K562 (cell line): Measurements from ENCODE around the gene CBFA2T2. TPM values are rescaled to one million over a fixed set of nuclear protein-coding genes. Genes with fewer than 3 reads are reported as not detected.

Experiments used
- ATAC-seq: fragments of 200-7000 bp; cut with Tn5 transposase; 3 replicates; pipeline ENCODE4 v1.9.1; 2020; ENCODE audit warnings: moderate library complexity
- BruUV-seq: library from RNA; stranded (reverse); fragments of 400-500 nt; replicated peaks from 2 replicates; lab custom pipeline; 2021; lab: Mats Ljungman, UMichigan
- CTCF ChIA-PET: fragments of 300-600 bp; formaldehyde crosslinking; extraction: SDS; loops from one replicate; lab custom pipeline; 2021; ENCODE audit warnings: low intra/inter-chr PET ratio; lab: Yijun Ruan, JAX
- POLR2A ChIA-PET: fragments of 300-600, 350-650 bp; sonication (Branson Sonifier 250); formaldehyde crosslinking; extraction: SDS; loops from one replicate; lab custom pipeline; 2021; ENCODE audit warnings: antibody characterized with exemption, inconsistent platforms; lab: Yijun Ruan, JAX
- DNase-seq, 4 experiments: peaks; one replicate each; pipeline versions ENCODE4 v3.0.0 to v3.0.0-alpha.2; 2011 to 2018; ENCODE audit warnings: low spot score in 3 of 4, mixed read lengths in 3 of 4; ENCODE audit errors: extremely low read depth in 1 of 4
- FAIRE-seq: peaks from 2 replicates; lab custom pipeline; 2011; peaks lifted over from hg19 to GRCh38; lab: Jason Lieb, UNC
- H2AFZ ChIP-seq: 2 replicates; pipeline ENCODE4 v1.6.0; 2011; ENCODE audit warnings: low read depth, low read length, control low read depth, inconsistent platforms
- H3K27ac ChIP-seq: fragments of 200-600 bp; 3 replicates; pipeline ENCODE4 v1.8.0; 2011; ENCODE audit warnings: low read depth, mild to moderate bottlenecking, control low read depth, inconsistent platforms, low read length, moderate library complexity, mixed read lengths; ENCODE audit errors: extremely low read depth
- H3K27me3 ChIP-seq, 2 experiments: fragments of 300-600 bp in 1 of 2; 2 replicates in 1 of 2; 3 replicates in 1 of 2; pipeline versions ENCODE4 v1.6.0 to v1.8.0; 2011; ENCODE audit warnings: inconsistent platforms in 2 of 2, low read length in 2 of 2, mild to moderate bottlenecking in 1 of 2, mixed read lengths in 1 of 2, moderate library complexity in 1 of 2; ENCODE audit not compliant: control insufficient read depth in 2 of 2, insufficient read depth in 2 of 2
- H3K36me3 ChIP-seq: fragments of 300-600 bp; 3 replicates; pipeline ENCODE4 v1.8.0; 2011; ENCODE audit warnings: mild to moderate bottlenecking, low read length, inconsistent platforms; ENCODE audit not compliant: control insufficient read depth, insufficient read depth
- H3K4me1 ChIP-seq, 2 experiments: fragments of 200-600 bp in 1 of 2; replicated peaks in 1 of 2; 2 replicates in 1 of 2; 3 replicates in 1 of 2; pipeline versions ENCODE4 v1.5.1 to v1.8.0; 2011; ENCODE audit warnings: inconsistent platforms in 2 of 2, low read length in 2 of 2, mild to moderate bottlenecking in 1 of 2, mixed read lengths in 1 of 2, moderate library complexity in 1 of 2; ENCODE audit not compliant: control insufficient read depth in 2 of 2, insufficient read depth in 2 of 2
- H3K4me2 ChIP-seq: 2 replicates; pipeline ENCODE4 v1.6.1; 2011; ENCODE audit warnings: low read length, control low read depth, inconsistent platforms, mixed read lengths; ENCODE audit not compliant: insufficient read depth
- H3K4me3 ChIP-seq: fragments of 200-600 bp; sonication (generic), shearing (Covaris generic); 2 replicates; pipeline ENCODE4 v1.5.1; 2016; ENCODE audit warnings: control low read depth, inconsistent platforms
- H3K79me2 ChIP-seq: fragments of 200-600 bp; 3 replicates; pipeline ENCODE4 v1.8.0; 2011; ENCODE audit warnings: low read length, inconsistent platforms; ENCODE audit not compliant: control insufficient read depth, insufficient read depth
- H3K9ac ChIP-seq, 2 experiments: 2 replicates each; pipeline versions ENCODE4 v1.6.0 to v1.6.1; 2011; ENCODE audit warnings: low read depth in 2 of 2, low read length in 2 of 2, control low read depth in 1 of 2, inconsistent platforms in 1 of 2, mild to moderate bottlenecking in 1 of 2, mixed read lengths in 1 of 2; ENCODE audit not compliant: insufficient read depth in 1 of 2
- H3K9me1 ChIP-seq: one replicate; pipeline ENCODE4 v1.6.0; 2011; ENCODE audit warnings: inconsistent platforms, mild to moderate bottlenecking, low read length, moderate library complexity; ENCODE audit not compliant: control insufficient read depth, insufficient read depth
- H3K9me3 ChIP-seq: replicated peaks from 2 replicates; pipeline ENCODE4 v1.5.1; 2011; ENCODE audit warnings: low read depth, low read length, inconsistent platforms; ENCODE audit not compliant: control insufficient read depth, insufficient read depth
- H4K20me1 ChIP-seq: replicated peaks from 2 replicates; pipeline ENCODE4 v1.6.1; 2011; ENCODE audit warnings: low read length, inconsistent platforms, mixed read lengths; ENCODE audit not compliant: control insufficient read depth, insufficient read depth
- ATF4 ChIP-seq: fragments of 450-650 bp; formaldehyde crosslinking; IDR thresholded peaks from 2 replicates; pipeline ENCODE4 v1.4.0; 2022; ENCODE audit warnings: mild to moderate bottlenecking, moderate library complexity
- CBX3 ChIP-seq, 2 experiments: IDR thresholded peaks; 1 replicate in 1 of 2; 2 replicates in 1 of 2; pipeline ENCODE4 v1.6.1; 2012; ENCODE audit warnings: inconsistent platforms in 2 of 2, low read length in 2 of 2, borderline replicate concordance in 1 of 2, control low read depth in 1 of 2
- ELK3 ChIP-seq: fragments of 450-650 bp; formaldehyde crosslinking; IDR thresholded peaks from 2 replicates; pipeline ENCODE4 v1.4.0; 2020; ENCODE audit warnings: mild to moderate bottlenecking
- ETS2 ChIP-seq: IDR thresholded peaks from 2 replicates; pipeline ENCODE4 v1.6.1; 2016; ENCODE audit warnings: borderline replicate concordance, missing genetic modification characterization, mild to moderate bottlenecking, moderate library complexity, missing compliant biosample characterization; ENCODE audit not compliant: poor library complexity, severe bottlenecking
- RBM34 ChIP-seq: fragments of 200-400 bp; formaldehyde crosslinking; IDR thresholded peaks from 2 replicates; pipeline ENCODE4 v1.6.1; 2018; ENCODE audit warnings: low read length, borderline replicate concordance; ENCODE audit not compliant: insufficient read depth
- TCF7 ChIP-seq: sonication (generic); IDR thresholded peaks from 2 replicates; pipeline ENCODE4 v1.6.1; 2016; ENCODE audit warnings: antibody characterized with exemption, borderline replicate concordance
- UBTF ChIP-seq, 2 experiments: IDR thresholded peaks; 2 replicates each; pipeline ENCODE4 v1.6.1; 2012; ENCODE audit warnings: improper control_type of control experiment in 2 of 2, low read depth in 2 of 2, low read length in 2 of 2, borderline replicate concordance in 1 of 2
- VEZF1 ChIP-seq: fragments of 200-800 bp; sonication (Bioruptor generic); IDR thresholded peaks from 2 replicates; pipeline ENCODE4 v1.6.1; 2017; ENCODE audit warnings: missing genetic modification characterization, missing compliant biosample characterization
- ZBTB1 ChIP-seq: sonication (generic); formaldehyde crosslinking; IDR thresholded peaks from 2 replicates; pipeline ENCODE4 v1.8.1; 2023; ENCODE audit warnings: missing genetic modification reagents, low read depth, mild to moderate bottlenecking, borderline replicate concordance
- ZC3H4 ChIP-seq: sonication (generic); formaldehyde crosslinking; IDR thresholded peaks from 2 replicates; pipeline ENCODE4 v1.9.0; 2021; ENCODE audit warnings: missing genetic modification reagents, borderline replicate concordance
- ZNF143 ChIP-seq: sonication (generic); formaldehyde crosslinking; IDR thresholded peaks from 2 replicates; pipeline ENCODE4 v1.9.0; 2022; ENCODE audit warnings: mild to moderate bottlenecking, missing genetic modification reagents
- WGBS: fragments of 100-300 bp; shearing (Covaris generic); methylation state at CpG from one replicate; pipeline ENCODE4 v1.1.6; 2016; ENCODE audit warnings: low coverage, mixed read lengths; ENCODE audit not compliant: insufficient coverage; ENCODE audit errors: missing lambda C conversion rate; 5-methylcytosine and 5-hydroxymethylcytosine counted together
- in situ Hi-C: fragments of 300-500 bp; cut with MboI; formaldehyde crosslinking; loops from 4 replicates; pipeline ENCODE4 v1.15.0; 2018; ENCODE audit warnings: inconsistent platforms, mixed read lengths
- intact Hi-C: fragments of 100-400 bp; cut with micrococcal nuclease; formaldehyde crosslinking; loops from 2 replicates; pipeline ENCODE4 v1.14.2; 2022
- polyA plus RNA-seq, 8 experiments: library from polyadenylated mRNA; depleted of rRNA in 4 of 8; stranded (reverse) in 5 of 8; unstranded in 3 of 8; fragments of >200 nt; fragmentation: Nextera tagmentation in 2 of 8; fragmentation: Illumina TruSeq in 1 of 8; extraction: Ambion mirVana in 2 of 8; extraction: Trizol in 1 of 8; gene quantifications; 2 replicates each; pipeline versions ENCODE4 v1.2.1 to v1.2.3, GENCODE V29; 2011 to 2014; ENCODE audit warnings: inconsistent platforms in 1 of 8, missing spikeins in 1 of 8
- total RNA-seq, 7 experiments: library from RNA; depleted of rRNA in 6 of 7; stranded (reverse); fragments of >200 nt in 6 of 7; fragmentation: Illumina TruSeq in 2 of 7; extraction: Trizol in 2 of 7; gene quantifications; 2 replicates each; pipeline versions ENCODE4 v1.2.1 to v1.2.3, GENCODE V29; 2011 to 2021; ENCODE audit warnings: low replicate concordance in 1 of 7

Gene CBFA2T2
- total and polyA plus RNA-seq, 9 of the 15 experiments (the other 6 are each of a cell fraction or from before 2014, with no cell fraction given) = 0.27 to 9.6 (median 5.8) TPM

- H3K27ac ChIP-seq = no peak overlapping the region
- TF ChIP-seq CBX3 (IDR thresholded peaks at IDR 0.05; ENCODE audit: borderline replicate concordance in 1 of 2, low read length in 2 of 2) (no peak), ELK3 (CRISPR knock-in tag) (no peak), VEZF1 (CRISPR knock-in tag) (no peak), ETS2 (tag) (no peak), UBTF (IDR thresholded peaks at IDR 0.05; ENCODE audit: borderline replicate concordance in 1 of 2, low read depth in 2 of 2, low read length in 2 of 2) (no peak), ZC3H4 (CRISPR knock-in tag) (no peak), ZNF143 (CRISPR knock-in tag) (no peak), TCF7 (no peak), ATF4 (CRISPR knock-in tag) (no peak), RBM34 (no peak), ZBTB1 (CRISPR knock-in tag) (no peak)
- TF ChIP-seq, all 486 proteins: peak for 0
- H3K27me3 ChIP-seq = no peaks in the 10 kb centered on the region
- no peaks in the 10 kb centered on the region for H3K9me1 ChIP-seq
- H4K20me1 ChIP-seq = no peaks in the 10 kb centered on the region
- H3K79me2 ChIP-seq = no peaks in the 10 kb centered on the region
- no peak overlapping the region for H3K4me3 ChIP-seq
- intact Hi-C loops = no loop called here
- CTCF ChIA-PET = no interaction called here
- DNase-seq = no peak
- BruUV-seq = no TSS peak
- no peak overlapping the region for H3K9ac ChIP-seq
- WGBS = 59% methylated on average over 5 of the region's 5 CpGs
- H3K4me1 ChIP-seq = peaks cover 19 to 21% of the 10 kb centered on the region in 2 experiments
- in situ Hi-C loops = no loop called here
- POLR2A ChIA-PET = interaction anchor here (0.5 kb wide), 1 partner anchor 28 kb away, joined by 5 read pairs; no protein-coding TSS in a partner anchor
- no peaks in the 10 kb centered on the region for H3K9me3 ChIP-seq
- FAIRE-seq = no peak
- H3K4me2 ChIP-seq = no peak overlapping the region
- H3K36me3 ChIP-seq = no peaks in the 10 kb centered on the region
- no peak overlapping the region for H2AFZ ChIP-seq
- no peak for ATAC-seq
These were observed 203.4 kb downstream of the CBFA2T2 start for GRCh38 chr20:33693289-33693688.
